T-helper 2 cell (primary cell): ENCODE data around the gene SLIT2.
A peak's percentile ranks its signal among the peaks of the same experiment; 100 is the strongest.

Source experiments
- DNase-seq, 5 experiments: peaks; one replicate each; pipeline versions ENCODE4 v3.0.0 to v3.0.0-alpha.2; 2012 to 2022
- total RNA-seq, 2 donors: gene quantifications; one replicate each; lab custom pipeline; 2026; lab: John Stamatoyannopoulos, UW

The SLIT2 gene
- total RNA-seq, result 0 to 6.5 reads per million in 2 donors

- peak in 1 of 5 experiments; percentile 27 for DNase-seq
Measured at GRCh38 chr4:20251796-20252655, at the start of gene SLIT2. Gene SLIT2, plus strand, starts transcription at chr4:20251905. Its CDS starts 1,911 bp downstream, at chr4:20253816.

GRCh38 chr4:20203508-20203907, 48.2 kb upstream of the SLIT2 start:
- no peak for DNase-seq

DNA sequence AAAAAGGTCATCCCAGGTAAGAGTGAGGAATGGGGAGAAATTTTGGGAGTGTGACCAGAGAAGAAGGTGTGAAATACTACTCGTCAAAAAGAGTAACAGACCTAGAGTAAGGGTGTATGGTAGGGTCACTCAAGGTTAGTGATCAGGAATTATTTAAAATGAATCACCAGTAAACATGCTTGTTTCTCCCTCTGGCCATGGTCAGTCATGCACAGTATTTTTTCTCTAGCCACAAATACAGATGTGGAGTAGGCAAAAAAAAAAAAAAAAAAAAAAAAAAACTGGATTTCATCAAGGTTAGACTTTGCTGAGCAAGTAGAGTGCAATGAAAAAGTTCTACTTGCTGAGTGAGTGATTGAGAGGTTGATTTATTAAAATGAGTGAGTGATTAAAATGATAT, 34.2 kb upstream of the SLIT2 start:
- no peak for DNase-seq

DNA sequence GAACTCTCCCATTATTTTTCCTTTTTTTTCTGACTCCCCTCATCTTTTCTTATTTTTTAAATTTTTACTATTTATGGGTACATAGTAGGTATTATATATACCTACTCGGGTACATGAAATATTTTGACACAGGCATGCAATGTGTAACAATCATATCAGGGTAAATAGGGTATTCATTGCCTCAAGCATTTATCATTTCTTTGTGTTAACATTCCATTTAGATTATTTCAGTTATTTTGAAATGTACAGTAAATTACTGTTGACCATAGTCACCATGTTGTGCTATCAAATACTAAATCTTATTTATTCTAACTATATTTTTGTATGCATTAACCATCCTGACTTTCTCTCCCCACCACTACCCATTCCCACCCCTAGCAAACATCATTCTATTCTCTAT, 33.8 kb upstream of the SLIT2 start:
- DNase-seq, result no peak

DNA sequence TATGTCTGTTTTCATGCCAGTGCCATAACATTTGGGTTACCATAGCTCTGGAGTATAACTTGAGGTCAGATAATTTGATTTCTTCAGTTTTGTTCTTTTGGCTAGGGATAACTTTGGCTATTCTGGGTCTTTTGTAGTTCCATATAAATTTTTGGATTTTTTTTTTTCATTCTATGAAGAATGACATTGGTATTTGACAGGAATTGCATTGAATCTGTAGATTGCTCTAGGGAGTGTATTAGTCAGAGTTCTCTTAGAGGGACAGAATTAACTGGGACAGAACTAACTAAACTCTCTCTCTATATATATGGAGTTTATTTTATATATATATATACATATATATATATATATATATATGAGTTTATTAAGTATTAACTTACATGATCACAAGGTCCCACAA, 32.2 kb upstream of the SLIT2 start:
- DNase-seq, result no peak

- no peak for DNase-seq
Measured at GRCh38 chr4:20237894-20238537, 13.7 kb upstream of the SLIT2 start.

- DNase-seq, result no peak
Measured at GRCh38 chr4:20248155-20248558, 3.5 kb upstream of the SLIT2 start.

DNA sequence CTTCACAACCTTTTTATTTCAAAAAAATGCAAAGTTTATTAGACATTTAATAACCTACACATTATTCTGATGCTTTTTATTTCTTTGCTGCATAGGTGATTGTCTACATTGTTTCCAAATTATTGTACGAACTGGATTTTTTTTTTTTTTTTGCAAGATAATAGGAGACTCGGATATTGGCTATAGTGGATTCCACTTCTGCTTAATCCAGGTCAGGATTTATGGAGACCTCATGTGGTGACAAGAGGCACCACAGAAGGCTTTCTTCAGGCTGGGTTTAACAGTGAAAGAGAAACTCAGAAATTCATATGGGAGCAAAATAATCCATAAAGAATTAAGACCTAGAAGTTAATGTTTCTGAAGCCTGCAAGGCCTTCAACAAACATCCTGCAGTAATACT, 2.4 kb upstream of the SLIT2 start:
- no peak for DNase-seq

- DNase-seq, result no peak
Measured at GRCh38 chr4:20251031-20251795, 492 bp upstream of the SLIT2 start.

- DNase-seq, result peak in 1 of 5 experiments; percentile 9
Measured at GRCh38 chr4:20252656-20253282, 1.1 kb downstream of the SLIT2 start.

- no peak for DNase-seq
Measured at GRCh38 chr4:20253283-20253734, 1.6 kb downstream of the SLIT2 start.

DNA sequence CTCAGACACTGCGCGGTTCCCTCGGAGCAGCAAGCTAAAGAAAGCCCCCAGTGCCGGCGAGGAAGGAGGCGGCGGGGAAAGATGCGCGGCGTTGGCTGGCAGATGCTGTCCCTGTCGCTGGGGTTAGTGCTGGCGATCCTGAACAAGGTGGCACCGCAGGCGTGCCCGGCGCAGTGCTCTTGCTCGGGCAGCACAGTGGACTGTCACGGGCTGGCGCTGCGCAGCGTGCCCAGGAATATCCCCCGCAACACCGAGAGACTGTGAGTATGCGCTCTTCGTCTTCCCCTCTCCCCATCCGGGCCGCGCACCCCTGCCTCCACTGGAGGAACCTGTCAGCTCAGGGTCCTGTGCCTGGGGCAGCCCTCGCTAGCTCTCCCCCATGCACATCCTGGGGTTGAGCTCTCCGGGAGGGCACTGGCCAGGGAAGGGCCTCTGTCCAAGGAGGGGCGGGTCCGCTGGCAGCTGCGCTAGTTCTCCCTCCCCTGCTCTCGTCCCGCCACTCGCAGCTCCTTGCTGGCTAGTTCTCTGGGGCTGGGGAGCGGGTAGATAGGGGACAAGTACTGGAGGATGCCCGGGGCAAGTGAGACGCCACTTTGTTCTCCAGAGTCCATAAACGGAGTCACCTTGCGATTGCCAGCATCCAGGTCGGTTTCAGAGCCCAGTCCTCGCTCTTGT, 2.2 kb downstream of the SLIT2 start:
- DNase-seq, result no peak

GRCh38 chr4:20254511-20255250, 3.0 kb downstream of the SLIT2 start:
- no peak for DNase-seq

- DNase-seq, result no peak
Measured at GRCh38 chr4:20255251-20255586, 3.5 kb downstream of the SLIT2 start.

- no peak for DNase-seq
Measured at GRCh38 chr4:20255823-20256222, 4.1 kb downstream of the SLIT2 start.

- no peak for DNase-seq
Measured at GRCh38 chr4:20256381-20256881, 4.7 kb downstream of the SLIT2 start.

GRCh38 chr4:20259707-20260106, 8.0 kb downstream of the SLIT2 start:
- no peak for DNase-seq

- peak in 1 of 5 experiments; percentile 5 for DNase-seq
Measured at GRCh38 chr4:20260821-20261220, 9.1 kb downstream of the SLIT2 start.

DNA sequence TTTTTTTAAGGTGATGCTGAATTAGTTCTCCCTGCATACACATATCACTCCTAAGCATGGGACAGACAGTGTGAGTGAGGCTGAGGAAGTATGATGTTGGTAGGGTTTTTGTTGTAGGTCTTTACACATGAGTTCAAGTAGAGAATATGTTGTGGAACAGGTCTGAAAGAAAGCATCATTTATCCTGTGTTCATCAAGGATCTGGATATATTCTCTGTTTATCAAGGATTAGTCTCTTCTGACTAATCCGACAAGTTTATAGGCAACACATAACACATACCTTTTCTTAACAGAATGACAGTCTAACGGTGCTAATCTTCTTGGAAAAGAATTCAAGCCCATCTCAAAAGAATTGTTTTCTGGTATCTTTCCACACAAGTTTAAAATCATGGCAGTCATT, 10.5 kb downstream of the SLIT2 start:
- no peak for DNase-seq

- no peak for DNase-seq
Measured at GRCh38 chr4:20264688-20265087, 13.0 kb downstream of the SLIT2 start.

GRCh38 chr4:20265726-20266125, 14.0 kb downstream of the SLIT2 start:
- no peak for DNase-seq
